Uterus (tissue), 4 donors: ENCODE measurements around the gene ABI3BP. TPM values are rescaled to one million over a fixed set of nuclear protein-coding genes. Genes with fewer than 3 reads are reported as not detected.

Experiments used
- DNase-seq, 2 donors: peaks; one replicate each; pipeline ENCODE4 v3.0.0-alpha.2; 2019 to 2020
- H3K27ac ChIP-seq, 2 donors: fragments of 200-600 bp; sonication (generic); 1 replicate in 1 of 2; 2 replicates in 1 of 2; pipeline ENCODE4 v1.5.1; 2016 to 2018
- H3K27me3 ChIP-seq, 2 donors: fragments of 200-600 bp; sonication (generic); one replicate each; pipeline ENCODE4 v1.5.1; 2018 to 2019; ENCODE audit warnings: control low read depth in 1 of 2
- H3K36me3 ChIP-seq, 2 donors: fragments of 200-600 bp; sonication (generic); one replicate each; pipeline ENCODE4 v1.5.1; 2019; ENCODE audit warnings: control low read depth in 1 of 2
- H3K4me1 ChIP-seq, 2 donors: fragments of 200-600 bp; sonication (generic); one replicate each; pipeline ENCODE4 v1.5.1; 2018 to 2019; ENCODE audit warnings: control low read depth in 1 of 2
- H3K4me3 ChIP-seq, 2 donors: fragments of 200-600 bp; sonication (generic); 1 replicate in 1 of 2; 2 replicates in 1 of 2; pipeline ENCODE4 v1.5.1; 2018 to 2019; ENCODE audit warnings: mild to moderate bottlenecking in 1 of 2
- H3K9me3 ChIP-seq, 2 donors: fragments of 200-600 bp; sonication (generic); one replicate each; pipeline ENCODE4 v1.5.1; 2019; ENCODE audit warnings: control low read depth in 1 of 2
- CTCF ChIP-seq, 4 experiments: fragments of 200-600 bp in 2 of 4; fragments of 450-650 bp in 2 of 4; sonication (generic) in 2 of 4; IDR thresholded peaks; one replicate each; pipeline ENCODE4 v1.5.1; 2016 to 2019; ENCODE audit warnings: antibody characterized with exemption in 4 of 4, mild to moderate bottlenecking in 2 of 4, moderate library complexity in 1 of 4
- POLR2A ChIP-seq, 2 donors: fragments of 450-650 bp; IDR thresholded peaks; one replicate each; pipeline ENCODE4 v1.6.1; 2016; ENCODE audit warnings: antibody characterized with exemption in 2 of 2, mild to moderate bottlenecking in 1 of 2, moderate library complexity in 1 of 2
- intact Hi-C: fragments of 100-400 bp; cut with DNase I; formaldehyde crosslinking; loops from one replicate; pipeline ENCODE4 v1.15.1; 2023; ENCODE audit warnings: low total_unique reads
- total RNA-seq, 4 donors: library from RNA; depleted of rRNA in 3 of 4; stranded (reverse); fragments of >200 nt in 3 of 4; gene quantifications; one replicate each; pipeline versions ENCODE4 v1.1.0 to v1.2.4, GENCODE V29; 2014 to 2023
- donor health status: DM: yes; HTN: yes; CAD: no.

ABI3BP gene
- total RNA-seq, 4 donors from 2014 or later: 38.8 to 156 (median 89.2) TPM

DNA sequence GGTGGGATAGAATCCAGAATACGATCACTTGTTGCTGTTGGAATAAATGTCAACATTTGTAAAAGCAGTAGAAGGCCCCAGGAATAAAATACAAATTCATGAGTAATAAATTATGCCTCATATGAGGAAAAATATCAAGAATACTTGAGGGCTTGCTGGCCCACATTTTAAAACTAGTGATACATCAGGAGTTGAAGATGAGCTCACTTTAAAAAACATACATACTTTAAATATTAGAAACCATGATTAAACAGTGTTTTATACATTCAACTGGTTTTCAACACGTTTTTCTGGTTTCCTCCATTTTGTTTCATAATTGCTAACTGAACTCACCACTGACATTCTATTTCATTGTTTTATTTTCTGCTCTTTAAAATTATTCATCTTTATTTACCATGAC is 142.5 kb downstream of the ABI3BP start:
- no peak overlapping the region for H3K27ac ChIP-seq
- TF ChIP-seq POLR2A (IDR thresholded peaks at IDR 0.05) (no peak), CTCF (IDR thresholded peaks at IDR 0.05) (no peak)
- no peaks in the 10 kb centered on the region for H3K4me1 ChIP-seq
- H3K36me3 ChIP-seq: no peaks in the 10 kb centered on the region
- H3K9me3 ChIP-seq: no peaks in the 10 kb centered on the region
- no peak for DNase-seq
- H3K4me3 ChIP-seq: no peak overlapping the region
- intact Hi-C loops: no loop called here
- H3K27me3 ChIP-seq: no peaks in the 10 kb centered on the region

- Histone ChIP-seq H3K9me3 (no peaks in the 10 kb centered on the region), H3K27ac (no peak overlapping the region), H3K4me3 (no peak overlapping the region), H3K4me1 (no peaks in the 10 kb centered on the region), H3K27me3 (no peaks in the 10 kb centered on the region), H3K36me3 (no peaks in the 10 kb centered on the region)
- intact Hi-C loops: no loop called here
- TF ChIP-seq POLR2A (IDR thresholded peaks at IDR 0.05): no peak
- no peak for TF ChIP-seq CTCF (IDR thresholded peaks at IDR 0.05)
- DNase-seq: no peak
Measured at GRCh38 chr3:100850156-100850555, 143.1 kb downstream of the ABI3BP start.

DNA sequence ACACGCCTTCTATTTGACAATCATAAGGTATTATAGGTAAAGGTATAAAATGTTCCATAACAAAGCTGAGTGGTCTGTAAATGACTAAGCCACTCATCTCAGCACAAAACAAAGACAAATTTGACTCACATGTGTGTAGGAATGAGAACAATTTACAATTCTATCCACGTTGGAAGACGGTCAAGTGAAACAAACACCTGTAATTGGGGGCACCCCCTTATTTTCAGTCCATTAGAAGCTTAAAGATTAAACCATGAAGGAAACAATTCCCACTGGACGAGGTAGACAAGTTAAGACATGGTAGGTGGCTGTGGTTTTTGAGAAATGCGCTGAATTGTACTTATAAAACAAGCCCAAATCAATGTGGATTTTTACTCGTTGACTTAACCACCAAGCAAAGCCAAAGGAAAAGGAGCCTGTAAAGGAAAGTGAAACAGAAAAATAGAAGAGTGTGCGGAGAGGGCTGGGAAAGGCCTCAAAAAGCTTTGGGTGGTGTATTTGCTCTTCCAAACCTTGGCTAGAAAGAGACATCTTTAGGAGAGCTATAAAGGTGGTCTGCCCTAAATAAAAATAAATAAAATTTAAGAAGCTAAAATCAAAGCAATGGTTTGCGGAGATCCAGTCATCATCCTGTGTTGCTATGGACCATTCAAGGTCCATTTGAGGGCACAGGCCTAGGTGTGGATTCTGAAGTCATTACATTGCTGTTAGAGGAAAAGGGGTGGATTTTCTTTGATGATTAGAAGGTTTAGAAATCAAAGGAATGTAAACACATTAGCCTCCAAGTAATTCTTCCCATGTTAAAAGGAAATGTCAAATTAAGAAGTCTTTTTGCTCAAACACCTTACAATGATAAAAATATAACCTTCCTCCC is 148.9 kb downstream of the ABI3BP start:
- no peak overlapping the region for H3K27ac ChIP-seq
- DNase-seq: no peak
- H3K4me1 ChIP-seq: no peaks in the 10 kb centered on the region
- H3K9me3 ChIP-seq: no peaks in the 10 kb centered on the region
- intact Hi-C loops: no loop called here
- H3K27me3 ChIP-seq: no peaks in the 10 kb centered on the region
- no peaks in the 10 kb centered on the region for H3K36me3 ChIP-seq
- TF ChIP-seq CTCF (IDR thresholded peaks at IDR 0.05) (no peak), POLR2A (IDR thresholded peaks at IDR 0.05) (no peak)
- no peak overlapping the region for H3K4me3 ChIP-seq

- no peaks in the 10 kb centered on the region for H3K36me3 ChIP-seq
- TF ChIP-seq POLR2A (IDR thresholded peaks at IDR 0.05): no peak
- no peak for TF ChIP-seq CTCF (IDR thresholded peaks at IDR 0.05)
- H3K4me1 ChIP-seq: no peaks in the 10 kb centered on the region
- no peak overlapping the region for H3K27ac ChIP-seq
- no peak overlapping the region for H3K4me3 ChIP-seq
- no peaks in the 10 kb centered on the region for H3K27me3 ChIP-seq
- no peak for DNase-seq
- no peaks in the 10 kb centered on the region for H3K9me3 ChIP-seq
- intact Hi-C loops: no loop called here
Measured at GRCh38 chr3:100838157-100838556, 155.1 kb downstream of the ABI3BP start.

DNA sequence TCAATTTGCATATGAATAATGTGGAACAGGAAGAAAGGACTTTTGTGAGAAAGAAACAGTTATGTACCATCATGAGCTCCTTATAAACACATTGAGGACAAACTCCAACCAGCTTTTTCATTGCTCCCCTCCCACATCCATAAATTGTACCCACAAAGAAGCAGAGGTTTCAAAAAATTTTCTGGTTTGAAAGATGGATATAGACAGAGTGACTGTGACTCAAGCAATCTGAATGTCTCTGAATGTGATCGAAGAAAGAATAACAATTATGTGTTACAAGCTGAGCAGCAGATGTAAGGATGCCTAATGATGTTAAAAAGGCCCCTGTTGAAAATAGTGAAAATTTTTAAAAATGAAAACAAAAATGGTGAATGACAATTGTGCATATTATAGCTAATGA is 156.6 kb downstream of the ABI3BP start:
- Histone ChIP-seq H3K27me3 (no peaks in the 10 kb centered on the region), H3K27ac (no peak overlapping the region), H3K4me1 (no peaks in the 10 kb centered on the region), H3K36me3 (no peaks in the 10 kb centered on the region), H3K9me3 (no peaks in the 10 kb centered on the region), H3K4me3 (no peak overlapping the region)
- TF ChIP-seq CTCF (IDR thresholded peaks at IDR 0.05) (no peak), POLR2A (IDR thresholded peaks at IDR 0.05) (no peak)
- DNase-seq: no peak
- intact Hi-C loops: no loop called here
